Kidney capillary endothelial cell (primary cell): Measurements from ENCODE around the gene KCNMA1.

Experiments
- DNase-seq: peaks from one replicate; pipeline ENCODE4 v3.0.0-alpha.2; 2018; ENCODE audit warnings: low spot score

KCNMA1 gene

DNA sequence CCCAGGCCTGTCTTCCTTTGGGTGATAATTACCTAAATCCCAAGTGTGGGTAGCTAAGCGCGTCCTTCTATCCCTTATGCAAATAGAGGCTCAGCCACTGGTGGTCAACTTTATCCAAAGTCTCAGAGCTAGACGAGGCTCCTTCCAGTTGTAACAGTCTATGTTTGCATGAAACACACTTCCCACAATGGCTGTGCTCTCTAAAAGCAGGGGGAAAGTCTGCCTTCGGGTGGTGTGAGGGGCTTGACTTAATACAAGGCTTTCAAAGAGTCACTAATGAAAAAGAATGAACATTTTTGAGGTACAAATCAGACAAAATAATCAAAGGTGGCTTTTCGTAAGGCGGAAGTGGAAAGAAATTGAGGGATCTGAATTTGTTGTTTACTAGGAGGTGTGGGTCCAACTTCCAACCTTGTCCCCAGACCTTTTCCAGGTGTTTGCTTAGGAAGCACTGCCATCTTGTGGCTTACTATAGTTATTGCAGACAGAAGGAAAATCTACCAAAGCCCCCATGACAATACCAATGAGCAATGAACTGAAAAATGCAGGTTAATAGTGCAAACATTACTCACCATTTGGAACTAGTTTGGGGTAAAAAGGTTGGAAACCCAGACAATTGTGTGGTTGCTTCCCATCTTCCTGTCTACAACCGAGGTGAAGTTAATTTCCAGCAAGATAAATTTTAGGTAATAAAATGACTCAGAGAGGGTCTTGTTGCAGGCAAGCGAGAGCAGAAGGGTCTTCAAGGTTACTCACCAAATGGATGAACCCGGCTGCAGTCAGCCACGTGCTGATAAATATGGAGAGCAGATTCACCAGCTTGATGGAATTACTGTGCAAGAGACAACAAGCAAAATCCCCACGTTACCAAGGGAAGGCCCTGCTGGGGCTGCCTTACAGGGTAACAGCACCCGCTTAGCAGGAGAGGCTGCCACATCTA is 525.7 kb downstream of the KCNMA1 start:
- DNase-seq = peak; percentile 68

DNA sequence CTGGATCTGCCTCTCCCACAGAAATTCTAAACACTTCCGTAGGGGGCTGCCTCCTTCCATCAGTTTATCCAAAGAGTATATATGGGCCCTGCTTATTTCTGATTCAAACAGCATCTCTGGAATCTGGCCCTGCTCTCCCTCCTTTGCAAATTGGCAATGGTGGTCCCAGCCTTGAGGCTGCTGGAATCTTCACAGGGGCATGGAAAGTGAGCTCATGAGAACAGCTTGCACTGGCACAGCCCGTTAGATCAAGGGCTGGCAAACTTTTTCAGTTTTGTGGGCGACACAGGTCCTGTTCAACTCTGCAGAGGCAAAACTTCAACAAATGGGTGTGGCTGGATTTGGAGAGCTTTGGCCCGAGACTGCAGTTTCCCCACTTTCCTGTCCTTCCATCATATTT is 526.9 kb downstream of the KCNMA1 start:
- no peak for DNase-seq

DNA sequence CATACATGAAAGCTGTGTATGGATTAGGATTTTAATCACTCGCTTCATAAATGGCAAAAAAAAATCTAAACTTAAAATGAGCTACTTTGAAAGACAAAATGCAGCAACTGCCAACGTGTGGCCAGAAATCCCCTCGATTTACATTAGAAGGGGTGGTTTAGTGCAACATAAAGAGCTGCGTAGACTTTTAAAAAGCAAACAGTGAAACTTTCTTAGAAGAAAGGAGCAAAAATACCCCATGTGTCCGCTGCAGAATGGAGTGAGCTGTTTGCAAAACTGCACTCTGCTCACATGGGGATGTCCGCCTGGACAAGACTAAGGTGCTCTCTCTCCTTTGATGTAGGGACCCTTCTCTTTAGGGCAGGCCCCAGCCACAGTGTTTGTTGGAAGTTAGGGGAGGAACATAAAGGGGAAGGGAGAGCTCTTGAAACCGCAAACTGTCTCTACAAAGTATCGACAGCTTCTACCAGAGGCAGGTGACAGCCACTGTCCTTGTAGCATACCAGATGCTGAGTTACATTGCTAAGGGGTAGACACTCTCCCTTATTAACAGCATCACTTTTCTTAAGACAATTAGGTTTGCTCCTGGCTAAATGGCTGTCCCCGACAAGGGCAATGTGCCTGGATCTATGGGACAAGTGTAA is 528.1 kb downstream of the KCNMA1 start:
- DNase-seq = no peak

DNA sequence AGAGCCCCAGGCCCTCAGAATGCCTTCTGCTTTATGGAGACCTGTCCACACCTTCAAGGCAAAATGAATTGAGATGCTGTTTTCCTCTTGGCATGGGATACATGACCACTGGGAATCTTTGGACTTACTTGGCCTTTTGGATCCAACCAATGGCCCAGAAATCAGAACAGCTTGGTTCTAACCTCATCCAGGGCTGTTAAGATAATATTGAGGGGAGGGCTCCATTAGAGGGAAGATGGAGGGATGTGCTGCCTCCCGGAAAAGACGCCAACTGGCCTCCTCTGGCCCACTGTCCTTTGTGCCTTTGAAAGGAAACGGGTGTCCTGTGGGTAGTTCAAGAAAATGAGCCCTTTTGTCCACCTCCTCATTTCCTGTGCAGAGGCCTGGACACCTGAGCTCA is 530.9 kb downstream of the KCNMA1 start:
- DNase-seq = no peak

DNA sequence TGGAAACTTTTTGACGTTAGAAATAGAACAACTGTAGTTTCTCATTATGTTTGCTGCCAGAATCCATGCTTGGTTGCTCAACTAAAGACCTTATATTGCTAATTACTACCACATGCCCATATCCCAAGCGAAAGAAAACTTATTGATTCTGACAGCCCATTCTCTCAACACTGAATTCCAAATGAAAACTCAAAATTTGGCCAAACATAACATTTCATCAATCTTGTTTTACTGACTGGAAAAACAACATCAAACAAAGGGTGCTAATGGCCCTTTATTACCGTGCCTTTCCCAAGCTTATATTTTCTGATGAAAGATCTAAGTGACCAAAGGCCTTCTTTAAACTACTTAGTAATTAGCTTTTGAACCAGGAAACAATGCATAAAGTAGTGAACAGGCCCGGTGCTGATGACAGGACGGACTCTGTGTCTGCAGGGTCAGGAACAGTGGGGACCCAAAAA is 531.8 kb downstream of the KCNMA1 start:
- no peak for DNase-seq

DNA sequence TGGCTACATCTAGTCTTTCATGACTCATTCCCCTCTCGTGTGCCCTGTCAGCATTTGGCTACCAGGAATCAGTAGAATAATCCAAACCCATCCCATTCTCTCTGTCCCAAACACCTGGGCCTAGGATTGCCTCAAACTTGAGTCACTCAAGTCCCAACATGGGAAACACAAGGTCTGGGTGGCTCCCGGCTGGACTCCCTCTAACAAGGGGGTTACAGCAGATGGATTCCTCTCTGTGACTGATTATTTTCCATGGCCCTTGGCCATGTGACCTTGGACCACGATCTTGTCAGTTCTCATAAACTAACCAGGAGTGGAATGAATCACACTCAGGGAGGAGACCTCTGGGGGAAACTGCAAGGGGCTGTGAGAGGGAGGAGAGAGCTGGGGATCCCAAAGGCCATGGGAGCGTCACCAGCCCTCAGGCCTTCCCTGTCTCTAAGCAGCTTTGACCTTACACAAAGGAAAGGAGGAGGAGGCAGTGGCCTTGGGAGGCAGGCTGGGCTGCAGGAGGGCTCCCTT is 533.1 kb downstream of the KCNMA1 start:
- no peak for DNase-seq

DNA sequence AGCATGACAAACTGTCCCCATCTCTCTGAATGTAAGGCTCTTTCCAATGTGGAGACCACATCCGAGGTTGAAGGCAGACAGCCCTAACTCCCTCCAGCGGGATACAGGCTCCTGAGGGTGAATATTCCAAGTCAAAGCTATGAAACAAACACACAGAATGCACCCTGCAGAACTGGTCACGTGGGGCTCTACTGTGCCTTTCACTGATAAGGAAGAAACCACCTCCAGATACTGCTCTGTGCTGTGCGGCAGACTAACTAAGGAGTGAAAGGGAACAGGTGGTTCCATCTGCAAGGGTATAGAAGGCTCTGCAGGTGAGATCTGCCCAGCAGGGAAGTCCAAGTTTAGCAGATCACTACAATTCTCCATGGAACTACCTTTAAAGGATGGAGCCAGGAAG is 534.4 kb downstream of the KCNMA1 start:
- no peak for DNase-seq

DNA sequence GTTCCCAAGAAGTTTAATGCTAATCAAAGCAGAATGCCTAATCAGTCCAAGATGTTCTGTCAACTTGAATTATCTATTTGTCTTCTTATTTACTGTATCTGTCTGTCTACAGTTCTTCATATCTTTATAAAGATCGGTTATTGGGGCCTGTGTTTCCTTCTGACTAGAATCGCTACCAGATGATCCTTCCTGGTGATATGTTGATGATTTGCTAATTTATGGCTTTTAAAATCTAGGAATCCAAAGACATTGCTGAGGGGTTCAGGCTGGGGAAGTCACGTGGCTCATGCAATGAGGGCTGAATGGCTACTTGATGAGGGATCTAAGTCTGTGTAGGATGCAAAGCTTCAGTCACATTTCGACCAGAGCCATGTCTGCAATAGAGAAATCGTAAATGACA is 536.3 kb downstream of the KCNMA1 start:
- no peak for DNase-seq

DNA sequence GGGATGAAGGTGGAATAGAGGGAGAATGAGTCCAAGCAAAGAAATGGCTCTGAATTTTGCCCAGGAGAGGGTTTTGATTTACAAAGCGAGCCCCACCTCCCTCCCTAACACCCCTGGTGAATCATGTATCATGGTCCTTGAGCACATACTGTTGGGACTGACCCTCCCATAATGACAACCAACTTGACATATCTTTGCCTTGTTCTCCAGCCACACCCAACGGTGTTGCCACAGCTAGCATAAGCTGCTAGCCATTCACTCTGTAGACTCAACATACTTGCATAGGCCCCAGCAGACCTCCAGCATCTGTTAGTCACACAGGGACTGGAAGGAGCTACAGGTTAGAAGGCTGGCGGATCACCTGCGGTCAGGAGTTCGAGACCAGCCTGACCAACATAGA is 538.5 kb downstream of the KCNMA1 start:
- no peak for DNase-seq

DNA sequence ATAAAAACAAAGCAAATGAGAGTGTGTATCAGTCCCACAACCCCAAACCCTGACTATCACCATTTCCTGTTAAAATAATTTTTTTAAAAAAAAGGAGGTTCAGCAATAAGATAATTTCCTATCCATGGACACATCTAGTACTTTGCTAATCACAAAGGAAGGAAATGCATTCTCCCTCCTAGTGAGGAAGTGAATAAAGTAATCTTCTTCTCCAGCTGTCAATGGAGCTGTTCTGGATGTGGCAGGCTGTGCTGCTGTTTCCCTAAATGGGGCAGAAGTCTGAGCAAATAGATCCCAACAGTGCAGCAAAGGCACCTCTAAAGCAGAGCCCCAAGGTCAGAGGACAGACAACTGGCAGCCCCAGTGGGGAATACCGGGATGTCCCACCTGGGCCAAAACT is 540.0 kb downstream of the KCNMA1 start:
- no peak for DNase-seq

DNA sequence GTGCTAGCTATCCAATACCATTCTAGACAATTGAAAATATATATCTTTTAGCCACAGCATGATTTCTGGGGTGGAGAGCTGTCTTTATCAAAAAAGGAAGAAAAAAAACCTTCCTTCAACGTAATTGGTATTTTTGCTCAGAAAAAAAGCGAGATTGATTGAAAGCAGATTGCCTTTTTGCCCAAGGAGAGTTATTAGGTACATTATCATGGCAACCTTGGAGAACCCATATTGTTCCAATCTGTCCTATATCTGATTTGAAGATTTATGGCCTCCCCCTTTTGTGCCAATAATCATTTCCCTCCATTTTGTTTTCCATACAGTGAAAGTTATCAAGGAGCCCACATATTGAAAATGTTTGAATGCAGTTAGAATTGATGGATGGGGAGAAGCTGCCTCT is 544.5 kb downstream of the KCNMA1 start:
- DNase-seq = no peak

DNA sequence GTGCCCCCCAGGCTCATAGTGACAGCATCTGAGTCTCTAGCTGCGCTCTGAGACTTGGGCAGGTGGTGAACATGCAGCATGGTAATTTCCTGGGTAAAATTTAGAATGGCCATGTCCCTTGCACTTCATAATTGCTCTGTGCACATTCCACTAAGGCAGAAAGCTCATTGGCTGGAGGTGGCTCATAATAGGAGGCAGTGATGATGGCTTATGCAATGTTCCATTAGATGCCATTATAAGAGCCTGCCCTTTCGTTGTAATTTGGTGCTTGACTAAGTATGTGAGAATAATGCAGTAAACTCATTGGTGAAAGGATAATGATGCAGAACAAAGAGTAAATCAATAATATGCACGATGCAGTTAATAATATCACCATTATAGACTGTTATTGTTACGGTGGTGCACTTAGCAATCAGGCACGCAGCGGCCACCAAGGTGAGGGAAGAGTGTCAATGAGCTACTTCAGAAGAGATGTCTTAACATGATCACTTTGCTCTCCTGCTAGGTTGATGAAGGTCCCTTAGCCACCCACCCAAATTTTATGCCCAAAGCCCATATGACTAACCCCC is 545.9 kb downstream of the KCNMA1 start:
- no peak for DNase-seq

DNA sequence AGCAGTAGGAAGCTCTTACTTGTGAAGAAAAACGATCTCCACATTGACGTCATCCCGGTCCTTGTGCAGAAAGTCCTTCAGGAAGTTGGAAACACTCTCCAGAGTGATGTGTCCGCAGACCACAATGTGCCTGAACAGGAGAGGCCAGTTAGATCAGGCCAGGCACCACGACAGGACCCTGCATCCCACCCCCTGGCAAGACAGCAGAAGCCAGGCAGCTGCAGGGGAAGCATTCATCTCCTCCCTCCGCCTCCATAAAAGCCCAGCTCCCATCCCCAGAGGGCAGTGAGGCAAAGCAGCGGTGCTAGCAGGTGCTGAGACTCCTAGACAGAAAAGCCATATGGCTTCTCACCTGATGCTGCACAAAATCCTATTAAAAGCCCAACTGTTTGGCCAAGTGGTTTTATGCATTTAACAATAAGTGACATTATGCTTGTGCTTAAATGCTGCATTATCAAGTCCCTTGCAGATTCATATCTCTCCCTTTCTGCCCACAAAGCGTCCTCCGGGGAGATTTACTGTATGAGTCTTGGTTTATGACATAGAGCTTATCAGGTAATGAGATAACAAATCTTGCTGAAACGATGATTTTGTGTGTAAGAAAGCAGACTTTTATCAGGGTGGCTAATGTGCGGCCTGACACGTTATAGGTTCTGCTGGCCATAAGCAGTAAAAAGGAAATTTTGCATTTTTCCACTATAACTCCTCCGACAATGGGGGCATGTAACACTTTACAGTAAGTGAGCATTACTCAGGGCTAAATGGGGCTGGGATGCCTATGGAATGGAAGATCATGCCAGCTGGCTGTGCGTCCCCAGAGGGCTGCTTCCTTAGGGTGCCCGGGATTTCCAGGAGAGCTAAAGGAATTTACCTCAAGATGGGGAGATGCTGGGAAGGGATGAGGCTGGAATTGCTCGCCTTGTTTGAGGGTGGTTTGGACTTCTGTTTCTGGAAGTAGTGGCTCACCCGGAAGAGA is 546.9 kb downstream of the KCNMA1 start:
- DNase-seq = no peak

DNA sequence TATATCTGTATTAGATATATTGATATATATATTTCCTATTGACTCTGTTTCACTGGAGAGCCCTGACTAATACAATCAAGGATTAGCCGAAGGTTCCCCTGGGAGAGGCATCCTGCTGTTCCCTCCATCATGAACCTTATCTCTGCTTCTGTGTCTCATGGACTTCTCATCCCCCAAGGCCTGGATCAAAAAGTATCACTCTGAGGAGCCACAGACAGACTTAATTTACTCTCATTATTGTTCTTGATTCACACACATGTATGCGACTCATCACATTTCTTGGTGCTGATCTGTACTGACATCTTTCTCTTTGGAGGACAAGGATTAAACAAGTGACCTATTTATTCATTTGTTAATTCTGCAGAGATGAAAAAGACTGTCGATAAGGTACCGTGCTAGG is 550.2 kb downstream of the KCNMA1 start:
- DNase-seq = no peak

DNA sequence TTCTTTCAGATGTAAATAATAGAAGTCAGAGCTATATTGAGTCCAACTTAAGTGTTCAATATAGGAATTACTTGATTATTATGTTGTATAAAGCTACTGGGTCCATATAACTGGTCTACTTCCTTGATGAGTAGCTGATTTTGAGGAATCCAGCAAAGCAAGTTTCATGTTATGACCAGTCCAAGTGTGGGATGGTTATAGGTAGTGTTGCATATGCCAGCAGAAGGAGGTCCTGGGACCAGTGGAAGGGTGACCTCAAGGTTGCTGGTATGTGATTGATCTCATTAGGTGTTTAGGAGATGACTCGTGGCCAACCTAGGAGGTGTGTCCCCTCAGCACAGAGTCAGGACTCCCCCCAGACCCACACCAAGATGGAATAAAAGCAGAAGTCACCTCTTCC is 551.5 kb downstream of the KCNMA1 start:
- DNase-seq = no peak

DNA sequence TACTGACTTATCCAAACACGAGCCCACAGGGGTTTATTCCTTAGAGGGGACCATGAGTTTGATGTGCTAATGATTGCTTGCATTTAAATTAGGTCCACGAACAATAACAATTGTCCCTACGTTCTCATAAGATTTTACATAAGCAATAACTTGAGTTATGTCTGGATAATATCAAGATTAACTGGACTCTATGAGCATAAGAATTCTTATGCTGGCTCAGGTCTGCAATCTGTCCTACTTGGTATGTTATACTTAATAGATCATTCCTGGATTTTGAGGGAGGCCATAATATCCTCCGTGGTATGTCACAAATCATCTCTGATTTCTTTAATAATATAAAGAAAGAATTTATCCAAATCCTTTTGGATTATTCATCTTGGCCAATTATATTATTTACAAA is 552.3 kb downstream of the KCNMA1 start:
- no peak for DNase-seq

DNA sequence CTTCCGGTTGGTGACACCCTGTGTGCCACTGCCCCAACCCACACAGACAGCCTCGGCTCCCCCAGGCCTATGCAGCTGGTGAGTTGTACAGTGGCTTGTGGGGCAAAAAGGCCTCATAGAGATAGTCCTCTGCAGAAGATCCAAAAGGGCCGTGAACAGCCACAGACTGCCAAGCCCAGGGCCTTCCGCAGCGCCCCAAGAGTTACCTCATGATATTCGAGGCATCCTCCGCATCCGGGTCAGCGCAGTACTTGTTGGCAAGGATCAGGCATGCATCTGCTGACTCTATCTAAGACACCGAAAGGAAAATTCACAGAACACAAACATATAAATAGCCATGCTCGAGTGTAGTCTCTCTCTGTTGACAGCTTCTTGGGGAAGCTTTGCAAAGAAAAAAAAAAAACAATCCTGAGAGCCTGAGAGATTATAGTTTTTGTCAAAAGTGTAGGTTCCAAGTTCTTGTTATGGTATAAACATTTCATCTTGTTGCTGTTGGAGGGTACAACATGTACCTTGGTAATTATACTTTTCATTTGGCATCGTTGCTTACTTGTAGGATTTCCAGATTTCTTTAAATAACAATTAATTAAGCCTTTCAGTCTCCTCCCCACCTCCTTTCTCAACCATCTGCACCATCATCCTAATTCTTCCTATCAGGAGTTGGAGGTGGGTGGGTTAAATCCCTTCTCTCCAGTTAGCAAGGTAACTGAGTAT is 553.0 kb downstream of the KCNMA1 start:
- DNase-seq = no peak

DNA sequence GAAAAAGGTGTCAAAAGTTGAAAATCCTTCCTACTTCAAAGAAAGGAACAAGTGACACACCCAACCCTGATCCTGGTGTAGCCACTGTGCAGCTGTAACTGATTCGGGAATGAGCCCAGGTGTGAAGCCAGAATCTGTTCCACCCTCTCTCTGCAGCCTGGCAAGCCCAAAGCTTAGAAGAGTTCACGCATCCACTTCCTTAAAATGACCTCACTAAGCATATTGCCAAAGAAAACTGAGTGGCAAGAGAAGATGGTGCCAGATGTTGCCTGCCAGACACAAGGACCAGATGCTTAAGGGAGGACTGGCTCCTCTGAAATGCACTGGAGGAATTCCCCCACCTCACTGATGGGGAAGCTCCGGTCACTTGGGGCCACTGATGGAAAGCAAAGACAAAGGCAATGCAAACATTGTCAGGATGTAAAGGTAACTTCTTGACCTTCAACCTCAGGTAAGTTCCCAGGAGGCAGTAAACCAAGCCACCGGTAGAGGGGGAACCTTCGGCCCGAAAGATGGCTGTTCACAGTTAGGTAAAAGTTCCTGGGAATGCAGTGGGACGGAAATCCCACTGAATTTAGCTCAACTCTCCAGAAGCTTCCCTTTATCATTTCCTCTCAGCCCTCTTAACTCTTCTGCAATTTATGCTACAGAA is 554.9 kb downstream of the KCNMA1 start:
- no peak for DNase-seq

DNA sequence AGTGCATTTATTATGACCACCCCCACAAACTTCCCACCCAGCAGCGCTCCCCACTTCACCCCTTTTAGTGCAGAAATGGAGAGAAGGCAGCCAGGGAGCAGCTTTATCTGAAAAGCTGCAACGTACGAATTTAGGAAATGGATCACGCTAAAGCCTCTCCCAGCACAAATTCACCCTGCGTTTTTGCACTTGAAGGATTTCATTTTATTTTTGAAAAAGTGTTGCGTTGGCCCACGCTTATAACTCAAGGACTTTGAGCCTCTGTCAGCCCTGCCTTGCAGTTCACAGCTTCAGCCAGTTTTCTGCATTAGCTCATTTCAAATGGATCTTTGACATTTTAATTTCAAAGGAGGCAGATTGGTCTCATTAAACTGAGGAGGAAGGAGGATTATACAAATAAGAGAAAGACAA is 556.1 kb downstream of the KCNMA1 start:
- no peak for DNase-seq

DNA sequence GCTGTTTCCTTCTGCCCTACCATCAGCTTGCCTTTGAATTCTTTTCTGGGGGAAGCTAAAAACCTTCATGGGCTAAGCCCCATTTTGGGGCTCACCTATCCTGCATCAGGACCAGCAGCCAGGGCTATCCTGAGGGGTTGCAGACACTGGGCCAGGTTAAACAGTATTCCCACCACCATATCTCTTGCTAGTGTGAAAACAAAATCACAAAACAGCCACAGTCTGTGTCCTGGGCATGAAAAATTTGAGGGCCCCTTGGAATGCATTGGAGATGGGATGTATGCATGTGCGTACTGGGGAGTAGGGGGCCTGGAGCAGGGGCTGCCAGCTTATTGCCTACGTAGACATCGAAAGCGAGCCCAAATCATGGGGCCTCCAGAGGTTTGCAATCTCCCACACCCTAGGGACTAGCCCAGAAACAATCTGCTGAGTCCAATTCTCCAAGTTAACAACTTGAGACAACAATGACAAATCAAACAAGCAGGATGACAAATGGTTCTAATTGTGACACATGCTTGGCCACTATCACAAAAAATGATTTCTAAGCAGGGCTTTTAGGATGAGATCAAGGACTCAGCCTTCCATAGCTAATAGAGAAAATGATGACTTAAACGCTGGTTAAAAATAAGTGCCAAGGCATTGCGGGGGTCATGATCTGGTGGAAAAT is 557.1 kb downstream of the KCNMA1 start:
- no peak for DNase-seq
